Coronary artery (tissue), 2 donors: ENCODE data around the gene BUD13.

Experiments
- DNase-seq: peaks from one replicate; pipeline ENCODE4 v3.0.0-alpha.2; 2017; ENCODE audit warnings: low spot score
- H3K27ac ChIP-seq, 2 donors: fragments of 200-600 bp; sonication (generic); one replicate each; pipeline ENCODE4 v1.5.1; 2016 to 2019
- H3K4me3 ChIP-seq: fragments of 200-600 bp; sonication (generic); 2 replicates; pipeline ENCODE4 v1.5.1; 2016; ENCODE audit warnings: mild to moderate bottlenecking, moderate library complexity
- CTCF ChIP-seq: fragments of 200-600 bp; sonication (generic); IDR thresholded peaks from one replicate; pipeline ENCODE4 v1.5.1; 2019; ENCODE audit warnings: antibody characterized with exemption

Gene BUD13

DNA sequence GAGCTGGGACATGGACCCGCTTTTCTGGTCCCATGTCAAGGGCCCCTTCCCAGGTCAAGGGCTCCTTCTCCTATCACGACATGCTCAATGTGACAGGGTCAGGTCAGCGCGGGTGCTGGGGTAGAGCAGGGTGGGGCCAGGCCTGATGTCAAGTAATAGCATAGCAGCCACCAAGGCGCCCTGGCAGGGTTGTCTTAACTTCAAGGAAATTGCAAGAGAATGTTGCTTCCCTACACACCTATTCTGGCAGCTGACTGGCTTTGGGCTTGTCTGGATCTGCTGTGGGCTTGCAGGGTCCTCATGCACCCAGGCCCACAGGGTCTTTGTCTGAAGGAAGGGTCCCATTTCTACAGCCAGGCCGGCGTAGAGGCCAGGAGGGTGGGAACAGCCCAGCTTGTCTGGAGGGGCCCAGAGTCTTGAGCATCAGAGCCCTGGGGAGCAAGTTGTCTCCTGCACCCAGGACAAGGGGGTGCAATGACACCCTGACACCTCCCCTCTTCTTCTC, 71.4 kb downstream of the BUD13 start:
- no peak overlapping the region for H3K27ac ChIP-seq
- DNase-seq: peak; percentile 64

GRCh38 chr11:116700586-116701220, 72.1 kb downstream of the BUD13 start:
- DNase-seq: peak; percentile 26
- H3K4me3 ChIP-seq: no peak overlapping the region
- H3K27ac ChIP-seq: no peak overlapping the region
- TF ChIP-seq CTCF: no peak

More for the DNA sequence above, 71.4 kb downstream of the BUD13 start:
- H3K4me3 ChIP-seq: no peak overlapping the region
- no peak for TF ChIP-seq CTCF
